ENCODE results near the gene C2orf74.

GRCh38 chr2:61149074-61149473 is 12.9 kb upstream of the C2orf74 start:
- TF ChIP-seq, protein P1, sequence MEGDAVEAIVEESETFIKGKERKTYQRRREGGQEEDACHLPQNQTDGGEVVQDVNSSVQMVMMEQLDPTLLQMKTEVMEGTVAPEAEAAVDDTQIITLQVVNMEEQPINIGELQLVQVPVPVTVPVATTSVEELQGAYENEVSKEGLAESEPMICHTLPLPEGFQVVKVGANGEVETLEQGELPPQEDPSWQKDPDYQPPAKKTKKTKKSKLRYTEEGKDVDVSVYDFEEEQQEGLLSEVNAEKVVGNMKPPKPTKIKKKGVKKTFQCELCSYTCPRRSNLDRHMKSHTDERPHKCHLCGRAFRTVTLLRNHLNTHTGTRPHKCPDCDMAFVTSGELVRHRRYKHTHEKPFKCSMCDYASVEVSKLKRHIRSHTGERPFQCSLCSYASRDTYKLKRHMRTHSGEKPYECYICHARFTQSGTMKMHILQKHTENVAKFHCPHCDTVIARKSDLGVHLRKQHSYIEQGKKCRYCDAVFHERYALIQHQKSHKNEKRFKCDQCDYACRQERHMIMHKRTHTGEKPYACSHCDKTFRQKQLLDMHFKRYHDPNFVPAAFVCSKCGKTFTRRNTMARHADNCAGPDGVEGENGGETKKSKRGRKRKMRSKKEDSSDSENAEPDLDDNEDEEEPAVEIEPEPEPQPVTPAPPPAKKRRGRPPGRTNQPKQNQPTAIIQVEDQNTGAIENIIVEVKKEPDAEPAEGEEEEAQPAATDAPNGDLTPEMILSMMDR (IDR thresholded peaks at IDR 0.05) = no peak
- TF ChIP-seq POLR2A (IDR thresholded peaks at IDR 0.05) (no peak), EP300 (IDR thresholded peaks at IDR 0.05) (no peak), POLR2AphosphoS5 (IDR thresholded peaks at IDR 0.05) (no peak)

All from stomach (tissue), 4 donors.